CD14-positive monocyte (primary cell): Measurements from ENCODE around the gene FBN1. TPM values are rescaled to one million over a fixed set of nuclear protein-coding genes. Genes with fewer than 3 reads are reported as not detected.

Source experiments
- DNase-seq, 3 donors: peaks; one replicate each; pipeline ENCODE4 v3.0.0-alpha.2; 2011 to 2022
- H2AFZ ChIP-seq: 2 replicates; pipeline ENCODE4 v1.6.0; 2012; ENCODE audit warnings: mild to moderate bottlenecking, low read depth, low read length, inconsistent platforms; ENCODE audit not compliant: insufficient read depth, poor library complexity, severe bottlenecking
- H3K27ac ChIP-seq, 2 donors: 1 replicate in 1 of 2; 2 replicates in 1 of 2; pipeline ENCODE4 v1.5.1; 2012 to 2013; ENCODE audit warnings: low read length in 2 of 2, control low read depth in 1 of 2, inconsistent platforms in 1 of 2, low read depth in 1 of 2, mild to moderate bottlenecking in 1 of 2
- H3K27me3 ChIP-seq, 2 donors: one replicate each; pipeline versions ENCODE4 v1.6.0 to v1.6.1; 2011 to 2013; ENCODE audit warnings: low read length in 2 of 2; ENCODE audit not compliant: control insufficient read depth in 2 of 2, insufficient read depth in 2 of 2
- H3K36me3 ChIP-seq, 2 donors: replicated peaks in 1 of 2; 1 replicate in 1 of 2; 2 replicates in 1 of 2; pipeline versions ENCODE4 v1.5.1 to v1.6.1; 2012 to 2013; ENCODE audit warnings: low read length in 2 of 2, control low read depth in 1 of 2, inconsistent platforms in 1 of 2, mild to moderate bottlenecking in 1 of 2; ENCODE audit not compliant: insufficient read depth in 2 of 2, control insufficient read depth in 1 of 2
- H3K4me1 ChIP-seq, 2 donors: 1 replicate in 1 of 2; 2 replicates in 1 of 2; pipeline versions ENCODE4 v1.5.1 to v1.6.1; 2012 to 2013; ENCODE audit warnings: low read length in 2 of 2, control low read depth in 1 of 2, inconsistent platforms in 1 of 2, mild to moderate bottlenecking in 1 of 2, moderate library complexity in 1 of 2; ENCODE audit not compliant: insufficient read depth in 2 of 2, control insufficient read depth in 1 of 2
- H3K4me2 ChIP-seq: replicated peaks from 2 replicates; pipeline ENCODE3; 2012; ENCODE audit warnings: low read length, moderate library complexity, mild to moderate bottlenecking; ENCODE audit not compliant: poor library complexity, severe bottlenecking; ENCODE audit errors: extremely low read depth
- H3K4me3 ChIP-seq, 3 experiments: fragments of 200-600 bp in 1 of 3; sonication (generic) in 1 of 3; replicated peaks in 1 of 3; 1 replicate in 2 of 3; 2 replicates in 1 of 3; pipeline ENCODE4 v1.5.1; 2011 to 2013; ENCODE audit warnings: low read length in 3 of 3, mild to moderate bottlenecking in 3 of 3, control low read depth in 2 of 3, low read depth in 2 of 3, inconsistent platforms in 1 of 3, moderate library complexity in 1 of 3
- H3K79me2 ChIP-seq: 2 replicates; pipeline ENCODE4 v1.6.0; 2012; ENCODE audit warnings: mild to moderate bottlenecking, control low read depth, inconsistent platforms, low read length, moderate library complexity; ENCODE audit not compliant: insufficient read depth
- H3K9ac ChIP-seq: 2 replicates; pipeline ENCODE4 v1.6.0; 2017; ENCODE audit warnings: low read length, mild to moderate bottlenecking; ENCODE audit not compliant: insufficient read depth, poor library complexity, severe bottlenecking
- H3K9me3 ChIP-seq, 2 donors: replicated peaks in 1 of 2; 1 replicate in 1 of 2; 2 replicates in 1 of 2; pipeline versions ENCODE4 v1.5.1 to v1.6.1; 2012 to 2013; ENCODE audit warnings: low read length in 2 of 2, control low read depth in 1 of 2; ENCODE audit not compliant: control insufficient read depth in 1 of 2, insufficient read depth in 1 of 2
- H4K20me1 ChIP-seq: 2 replicates; pipeline ENCODE4 v1.6.0; 2012; ENCODE audit warnings: mild to moderate bottlenecking, low read length, control low read depth, moderate library complexity; ENCODE audit not compliant: insufficient read depth
- H3K27ac Mint-ChIP-seq, 7 donors: one replicate each; pipeline ENCODE4 v1.8.0; 2020; ENCODE audit warnings: mild to moderate bottlenecking in 7 of 7, mixed read lengths in 7 of 7, moderate library complexity in 6 of 7, inconsistent platforms in 2 of 7
- H3K27me3 Mint-ChIP-seq, 3 donors: one replicate each; pipeline ENCODE4 v1.8.0; 2021 to 2022; ENCODE audit warnings: low read depth in 3 of 3, mild to moderate bottlenecking in 3 of 3, mixed read lengths in 3 of 3, moderate library complexity in 3 of 3, inconsistent platforms in 1 of 3
- H3K36me3 Mint-ChIP-seq, 2 donors: one replicate each; pipeline ENCODE4 v1.8.0; 2020; ENCODE audit warnings: mixed read lengths in 2 of 2, inconsistent platforms in 1 of 2, mild to moderate bottlenecking in 1 of 2
- H3K4me1 Mint-ChIP-seq: one replicate; pipeline ENCODE4 v1.8.0; 2020; ENCODE audit warnings: mild to moderate bottlenecking, mixed read lengths
- H3K4me3 Mint-ChIP-seq, 2 donors: one replicate each; pipeline ENCODE4 v1.8.0; 2020; ENCODE audit warnings: mild to moderate bottlenecking in 2 of 2, mixed read lengths in 2 of 2, moderate library complexity in 1 of 2
- H3K9me3 Mint-ChIP-seq, 7 donors: one replicate each; pipeline ENCODE4 v1.8.0; 2020 to 2022; ENCODE audit warnings: mixed read lengths in 7 of 7, mild to moderate bottlenecking in 6 of 7, moderate library complexity in 6 of 7, inconsistent platforms in 2 of 7
- WGBS: methylation state at CpG from one replicate; pipeline ENCODE4 v1.1.5; 2013; ENCODE audit warnings: missing lambda C conversion rate; ENCODE audit not compliant: insufficient coverage; 5-methylcytosine and 5-hydroxymethylcytosine counted together
- intact Hi-C, 2 donors: fragments of 100-400 bp; cut with micrococcal nuclease; formaldehyde crosslinking; loops; one replicate each; pipeline versions ENCODE4 v1.15.0 to v1.15.1; 2023
- polyA plus RNA-seq, 3 donors: library from polyadenylated mRNA; depleted of rRNA in 1 of 3; unstranded in 2 of 3; stranded (reverse) in 1 of 3; fragments of 300-500 nt in 2 of 3; fragments of >200 nt in 1 of 3; fragmentation: Illumina TruSeq in 2 of 3; gene quantifications; 1 replicate in 2 of 3; 2 replicates in 1 of 3; pipeline ENCODE4 v1.2.3, GENCODE V29; 2012 to 2021
- TF ChIP-seq, protein P1 (sequence below): fragments of 200-600 bp; IDR thresholded peaks from one replicate; pipeline ENCODE4 v1.8.0; 2022; ENCODE audit warnings: antibody characterized with exemption, mild to moderate bottlenecking

Gene FBN1
- polyA plus RNA-seq, 3 donors: 0.29 TPM; not detected in 2

DNA sequence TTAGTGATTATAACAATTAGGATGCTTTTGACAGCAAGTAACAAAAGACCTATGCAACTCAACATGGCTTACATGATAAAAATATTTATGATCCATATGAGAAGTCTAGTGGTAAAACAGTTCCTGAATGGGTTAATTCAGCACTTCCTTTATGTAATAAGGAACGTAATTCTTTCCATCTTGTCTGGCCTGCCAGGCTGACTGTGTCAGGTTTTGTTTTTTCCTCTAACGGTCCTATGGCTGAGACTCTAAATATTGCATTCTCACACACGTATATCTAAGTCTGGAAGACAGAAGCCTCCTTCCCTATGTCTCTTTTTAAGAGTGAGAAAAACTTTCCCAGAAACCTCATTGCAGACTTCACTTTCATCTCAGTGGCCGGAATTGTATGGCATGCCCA lies 263.6 kb downstream of the FBN1 start:
- H3K27ac Mint-ChIP-seq: no peak overlapping the region
- 0% methylated on average over 1 of the region's 4 CpGs for WGBS

DNA sequence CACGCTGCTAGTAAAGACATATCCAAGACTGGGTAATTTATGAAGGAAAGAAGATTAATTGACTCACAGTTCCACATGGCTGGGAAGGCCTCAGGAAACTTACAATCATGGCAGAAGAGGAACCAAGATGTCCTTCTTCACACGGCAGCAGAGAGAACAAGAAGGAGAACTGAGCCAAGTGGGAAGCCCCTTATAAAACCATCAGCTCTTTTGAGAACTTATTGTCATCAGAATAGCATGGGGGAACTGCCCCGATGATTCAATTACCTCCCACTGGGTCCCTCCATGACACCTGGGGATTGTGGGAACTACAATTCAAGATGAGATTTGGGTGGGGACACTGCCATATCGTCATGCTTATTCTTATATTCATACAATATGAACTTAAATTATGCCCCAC lies 265.3 kb downstream of the FBN1 start:
- Histone ChIP-seq H2AFZ (no peak overlapping the region), H3K27me3 (no peaks in the 10 kb centered on the region), H3K4me1 (no peaks in the 10 kb centered on the region), H3K36me3 (no peaks in the 10 kb centered on the region), H3K9me3 (peaks cover 0 to 6% of the 10 kb centered on the region in 2 donors), H4K20me1 (no peaks in the 10 kb centered on the region), H3K79me2 (no peaks in the 10 kb centered on the region), H3K27ac (no peak overlapping the region), H3K9ac (no peak overlapping the region), H3K4me3 (no peak overlapping the region), H3K4me2 (no peak overlapping the region)
- DNase-seq: peak in 1 of 3 donors; percentile 11
- intact Hi-C loops: no loop called here
- WGBS: 20% methylated on average over 1 of the region's 4 CpGs
- H3K9me3 Mint-ChIP-seq: peaks cover 0 to 13% (median 12%) of the 10 kb centered on the region in 7 donors
- H3K27ac Mint-ChIP-seq: no peak overlapping the region
- no peaks in the 10 kb centered on the region for H3K4me1 Mint-ChIP-seq
- TF ChIP-seq, protein P1, sequence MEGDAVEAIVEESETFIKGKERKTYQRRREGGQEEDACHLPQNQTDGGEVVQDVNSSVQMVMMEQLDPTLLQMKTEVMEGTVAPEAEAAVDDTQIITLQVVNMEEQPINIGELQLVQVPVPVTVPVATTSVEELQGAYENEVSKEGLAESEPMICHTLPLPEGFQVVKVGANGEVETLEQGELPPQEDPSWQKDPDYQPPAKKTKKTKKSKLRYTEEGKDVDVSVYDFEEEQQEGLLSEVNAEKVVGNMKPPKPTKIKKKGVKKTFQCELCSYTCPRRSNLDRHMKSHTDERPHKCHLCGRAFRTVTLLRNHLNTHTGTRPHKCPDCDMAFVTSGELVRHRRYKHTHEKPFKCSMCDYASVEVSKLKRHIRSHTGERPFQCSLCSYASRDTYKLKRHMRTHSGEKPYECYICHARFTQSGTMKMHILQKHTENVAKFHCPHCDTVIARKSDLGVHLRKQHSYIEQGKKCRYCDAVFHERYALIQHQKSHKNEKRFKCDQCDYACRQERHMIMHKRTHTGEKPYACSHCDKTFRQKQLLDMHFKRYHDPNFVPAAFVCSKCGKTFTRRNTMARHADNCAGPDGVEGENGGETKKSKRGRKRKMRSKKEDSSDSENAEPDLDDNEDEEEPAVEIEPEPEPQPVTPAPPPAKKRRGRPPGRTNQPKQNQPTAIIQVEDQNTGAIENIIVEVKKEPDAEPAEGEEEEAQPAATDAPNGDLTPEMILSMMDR: no peak
- H3K4me3 Mint-ChIP-seq: no peak overlapping the region
- H3K27me3 Mint-ChIP-seq: peaks cover 0 to 4% (median 0%) of the 10 kb centered on the region in 3 donors
- H3K36me3 Mint-ChIP-seq: no peaks in the 10 kb centered on the region

More for the DNA sequence above, 263.6 kb downstream of the FBN1 start:
- Histone ChIP-seq H3K4me1 (no peaks in the 10 kb centered on the region), H3K9me3 (peaks cover 0 to 4% of the 10 kb centered on the region in 2 donors), H3K27me3 (no peaks in the 10 kb centered on the region), H3K9ac (no peak overlapping the region), H4K20me1 (no peaks in the 10 kb centered on the region), H3K79me2 (no peaks in the 10 kb centered on the region), H3K27ac (no peak overlapping the region), H3K4me3 (no peak overlapping the region), H2AFZ (no peak overlapping the region), H3K36me3 (no peaks in the 10 kb centered on the region), H3K4me2 (no peak overlapping the region)
- Mint-ChIP-seq H3K27me3 (peaks cover 0 to 4% (median 0%) of the 10 kb centered on the region in 3 donors), H3K4me1 (no peaks in the 10 kb centered on the region), H3K9me3 (peaks cover 0 to 7% (median 1%) of the 10 kb centered on the region in 7 donors), H3K4me3 (no peak overlapping the region), H3K36me3 (no peaks in the 10 kb centered on the region)
- DNase-seq: no peak
- intact Hi-C loops: no loop called here
- TF ChIP-seq, protein P1: no peak
